HG02798 (cell line): ENCODE results near the gene CAMSAP3.
A peak's percentile ranks its signal among the peaks of the same experiment; 100 is the strongest.
"Not testable (repeated sequence)": the region's sequence is repeated elsewhere in the genome, so short reads cannot be mapped to it uniquely, and the experiment has no call there.

Experiments
- ATAC-seq: cut with Tn5 transposase; IDR thresholded peaks from one replicate; pipeline ENCODE4 v1.9.1; 2021; ENCODE audit warnings: mild to moderate bottlenecking; ENCODE audit not compliant: unreplicated experiment, poor library complexity

CAMSAP3 gene

GRCh38 chr19:7575434-7576040 lies 20.1 kb upstream of the CAMSAP3 start:
- ATAC-seq: no peak

- not testable (repeated sequence) for ATAC-seq
Observed at GRCh38 chr19:7577422-7577821, 18.2 kb upstream of the CAMSAP3 start.

- ATAC-seq: no peak
Observed at GRCh38 chr19:7578127-7578526, 17.5 kb upstream of the CAMSAP3 start.

- ATAC-seq: no peak
Observed at GRCh38 chr19:7579182-7579581, 16.5 kb upstream of the CAMSAP3 start.

- no peak for ATAC-seq
Observed at GRCh38 chr19:7582446-7582845, 13.2 kb upstream of the CAMSAP3 start.

GRCh38 chr19:7589822-7590221 lies 5.8 kb upstream of the CAMSAP3 start:
- no peak for ATAC-seq

- no peak for ATAC-seq
Observed at GRCh38 chr19:7590256-7590655, 5.4 kb upstream of the CAMSAP3 start.

GRCh38 chr19:7596211-7596937 lies 711 bp downstream of the CAMSAP3 start:
- peak; percentile 13 for ATAC-seq

GRCh38 chr19:7597689-7598088 lies 2.0 kb downstream of the CAMSAP3 start:
- no peak for ATAC-seq

GRCh38 chr19:7598180-7598579 lies 2.5 kb downstream of the CAMSAP3 start:
- no peak for ATAC-seq

- no peak for ATAC-seq
Observed at GRCh38 chr19:7600721-7601120, 5.1 kb downstream of the CAMSAP3 start.

- ATAC-seq: no peak
Observed at GRCh38 chr19:7602240-7602934, 6.7 kb downstream of the CAMSAP3 start.

- no peak for ATAC-seq
Observed at GRCh38 chr19:7602935-7603497, 7.4 kb downstream of the CAMSAP3 start.

GRCh38 chr19:7603919-7604318 lies 8.3 kb downstream of the CAMSAP3 start:
- ATAC-seq: no peak

- no peak for ATAC-seq
Observed at GRCh38 chr19:7605490-7606222, 10.0 kb downstream of the CAMSAP3 start.

GRCh38 chr19:7606289-7606688 lies 10.6 kb downstream of the CAMSAP3 start:
- ATAC-seq: no peak

- no peak for ATAC-seq
Observed at GRCh38 chr19:7607212-7607873, 11.7 kb downstream of the CAMSAP3 start.

- ATAC-seq: no peak
Observed at GRCh38 chr19:7607874-7608560, 12.4 kb downstream of the CAMSAP3 start.

GRCh38 chr19:7610491-7611240 lies 15.0 kb downstream of the CAMSAP3 start:
- no peak for ATAC-seq
